ENCODE results near the gene AGAP1. TPM values are rescaled to one million over a fixed set of nuclear protein-coding genes. Genes with fewer than 3 reads are reported as not detected.

AGAP1 gene
- total RNA-seq, 3 donors from 2014 or later (not counting 1 experiment from before 2014, with no cell fraction given), result 42.0 to 56.4 (median 45.7) TPM

DNA sequence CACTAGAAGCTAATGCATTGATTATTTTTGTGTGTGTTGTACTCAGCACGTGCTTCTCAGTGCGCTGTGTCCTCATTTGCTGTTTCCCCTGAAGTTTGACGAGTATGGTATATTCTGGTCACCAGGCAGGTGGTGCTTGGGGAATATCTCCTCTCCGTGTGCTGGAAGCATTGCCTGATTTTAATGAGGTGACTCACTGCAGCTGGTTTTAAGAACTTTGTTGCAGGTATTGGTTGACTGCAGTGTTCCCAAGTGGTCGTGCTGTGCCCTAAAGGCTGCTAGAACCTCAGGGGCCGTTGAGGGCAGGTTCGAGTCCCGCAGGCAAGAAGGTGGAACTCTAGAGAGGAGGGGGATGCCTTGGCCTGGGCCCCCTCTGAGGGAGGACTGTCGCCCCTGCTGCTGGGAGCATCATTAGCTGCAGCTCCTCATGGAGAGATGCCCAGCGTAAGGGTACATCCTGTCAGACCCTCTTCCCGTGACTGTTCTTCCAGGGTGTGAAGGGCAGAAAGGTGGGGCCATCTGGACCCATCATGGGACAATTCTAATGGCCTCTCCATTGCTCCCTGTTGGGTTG is 82.6 kb downstream of the AGAP1 start:
- H3K4me1 ChIP-seq (ENCODE audit: control insufficient read depth, insufficient read depth, low read length), result no peaks in the 10 kb centered on the region
- whole genome bisulfite sequencing (ENCODE audit: insufficient coverage), result 84% methylated on average over 11 of the region's 11 CpGs
- DNase-seq, result no peak
- H3K27me3 ChIP-seq (ENCODE audit: control insufficient read depth, insufficient read depth, low read length), result no peaks in the 10 kb centered on the region
- TF ChIP-seq, protein P1, sequence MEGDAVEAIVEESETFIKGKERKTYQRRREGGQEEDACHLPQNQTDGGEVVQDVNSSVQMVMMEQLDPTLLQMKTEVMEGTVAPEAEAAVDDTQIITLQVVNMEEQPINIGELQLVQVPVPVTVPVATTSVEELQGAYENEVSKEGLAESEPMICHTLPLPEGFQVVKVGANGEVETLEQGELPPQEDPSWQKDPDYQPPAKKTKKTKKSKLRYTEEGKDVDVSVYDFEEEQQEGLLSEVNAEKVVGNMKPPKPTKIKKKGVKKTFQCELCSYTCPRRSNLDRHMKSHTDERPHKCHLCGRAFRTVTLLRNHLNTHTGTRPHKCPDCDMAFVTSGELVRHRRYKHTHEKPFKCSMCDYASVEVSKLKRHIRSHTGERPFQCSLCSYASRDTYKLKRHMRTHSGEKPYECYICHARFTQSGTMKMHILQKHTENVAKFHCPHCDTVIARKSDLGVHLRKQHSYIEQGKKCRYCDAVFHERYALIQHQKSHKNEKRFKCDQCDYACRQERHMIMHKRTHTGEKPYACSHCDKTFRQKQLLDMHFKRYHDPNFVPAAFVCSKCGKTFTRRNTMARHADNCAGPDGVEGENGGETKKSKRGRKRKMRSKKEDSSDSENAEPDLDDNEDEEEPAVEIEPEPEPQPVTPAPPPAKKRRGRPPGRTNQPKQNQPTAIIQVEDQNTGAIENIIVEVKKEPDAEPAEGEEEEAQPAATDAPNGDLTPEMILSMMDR (IDR thresholded peaks at IDR 0.05), result no peak
- intact Hi-C loops (cut with micrococcal nuclease), result no loop called here
- Mint-ChIP-seq H3K36me3 (no peaks in the 10 kb centered on the region), H3K27ac (no peak overlapping the region), H3K4me3 (no peak overlapping the region), H3K27me3 (ENCODE audit: low read depth in 2 of 2) (peaks cover 6 to 21% of the 10 kb centered on the region in 2 donors), H3K4me1 (no peaks in the 10 kb centered on the region), H3K9me3 (no peaks in the 10 kb centered on the region)
- no peak overlapping the region for H3K27ac ChIP-seq (ENCODE audit: low read length)
- no peak for ATAC-seq
- H3K4me3 ChIP-seq (ENCODE audit: low read length), result no peak overlapping the region
- no peaks in the 10 kb centered on the region for H3K9me3 ChIP-seq (ENCODE audit: control insufficient read depth, insufficient read depth, low read length)
- no peaks in the 10 kb centered on the region for H3K36me3 ChIP-seq (ENCODE audit: control insufficient read depth, insufficient read depth, low read length)

- 86% methylated on average over 28 of the region's 28 CpGs for WGBS (ENCODE audit: insufficient coverage)
- ATAC-seq, result no peak
Measured at GRCh38 chr2:235577404-235578330, 83.8 kb downstream of the AGAP1 start.

DNA sequence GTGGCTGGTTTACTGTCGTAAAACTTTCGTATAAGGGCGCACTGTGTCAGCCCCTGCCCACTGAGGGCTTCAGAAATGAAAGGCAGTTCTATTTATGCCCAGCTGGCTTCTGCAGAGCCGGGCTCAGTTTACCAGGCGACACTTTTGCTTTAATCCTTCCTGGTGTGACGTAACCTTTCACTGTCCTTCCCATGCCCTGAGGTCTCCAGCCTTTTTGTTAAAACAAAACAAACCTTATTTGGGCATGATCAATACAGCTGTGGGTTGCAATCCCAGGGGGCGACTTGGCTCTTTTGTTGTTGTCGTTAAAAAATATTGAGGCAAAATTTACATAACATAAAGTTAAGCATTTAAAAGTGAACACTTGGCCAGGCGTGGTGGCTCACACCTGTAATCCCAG is 85.3 kb downstream of the AGAP1 start:
- Mint-ChIP-seq H3K36me3 (no peaks in the 10 kb centered on the region), H3K9me3 (no peaks in the 10 kb centered on the region), H3K27me3 (ENCODE audit: low read depth in 2 of 2) (peaks cover 6 to 14% of the 10 kb centered on the region in 2 donors), H3K4me3 (no peak overlapping the region), H3K4me1 (no peaks in the 10 kb centered on the region), H3K27ac (no peak overlapping the region)
- TF ChIP-seq, protein P1 (IDR thresholded peaks at IDR 0.05), result no peak
- DNase-seq (no peak), ATAC-seq (no peak)
- 90% methylated on average over 9 of the region's 9 CpGs for WGBS (ENCODE audit: insufficient coverage)
- intact Hi-C loops (cut with micrococcal nuclease), result no loop called here
- Histone ChIP-seq H3K36me3 (ENCODE audit: control insufficient read depth, insufficient read depth, low read length) (no peaks in the 10 kb centered on the region), H3K9me3 (ENCODE audit: control insufficient read depth, insufficient read depth, low read length) (no peaks in the 10 kb centered on the region), H3K4me1 (ENCODE audit: control insufficient read depth, insufficient read depth, low read length) (no peaks in the 10 kb centered on the region), H3K27ac (ENCODE audit: low read length) (no peak overlapping the region), H3K4me3 (ENCODE audit: low read length) (no peak overlapping the region), H3K27me3 (ENCODE audit: control insufficient read depth, insufficient read depth, low read length) (no peaks in the 10 kb centered on the region)

More at GRCh38 chr2:235577404-235578330, 83.8 kb downstream of the AGAP1 start:
- Histone ChIP-seq H3K36me3 (ENCODE audit: control insufficient read depth, insufficient read depth, low read length) (no peaks in the 10 kb centered on the region), H3K4me1 (ENCODE audit: control insufficient read depth, insufficient read depth, low read length) (no peaks in the 10 kb centered on the region), H3K4me3 (ENCODE audit: low read length) (no peak overlapping the region), H3K9me3 (ENCODE audit: control insufficient read depth, insufficient read depth, low read length) (no peaks in the 10 kb centered on the region), H3K27me3 (ENCODE audit: control insufficient read depth, insufficient read depth, low read length) (no peaks in the 10 kb centered on the region), H3K27ac (ENCODE audit: low read length) (no peak overlapping the region)
- H3K9me3 Mint-ChIP-seq, result no peaks in the 10 kb centered on the region
- H3K27me3 Mint-ChIP-seq (ENCODE audit: low read depth in 2 of 2), result peaks cover 6 to 21% of the 10 kb centered on the region in 2 donors
- no peaks in the 10 kb centered on the region for H3K36me3 Mint-ChIP-seq
- intact Hi-C loops (cut with micrococcal nuclease), result no loop called here
- H3K4me3 Mint-ChIP-seq, result no peak overlapping the region
- H3K4me1 Mint-ChIP-seq, result no peaks in the 10 kb centered on the region
- H3K27ac Mint-ChIP-seq, result no peak overlapping the region
- no peak for DNase-seq
- TF ChIP-seq, protein P1 (IDR thresholded peaks at IDR 0.05), result no peak

Measured in natural killer cell (primary cell).